LNCaP clone FGC (cell line): ENCODE data around the gene POLR1G.

Source experiments
- DNase-seq: peaks from one replicate; pipeline ENCODE4 v3.0.0-alpha.2; 2011; ENCODE audit warnings: low read depth
- H3K4me3 ChIP-seq: 2 replicates; pipeline ENCODE4 v1.5.1; 2011; ENCODE audit warnings: mild to moderate bottlenecking, low read depth, low read length, control low read depth
- TF ChIP-seq, protein P1 (sequence below): IDR thresholded peaks from 2 replicates; pipeline ENCODE4 v1.5.1; 2012; ENCODE audit warnings: mild to moderate bottlenecking; ENCODE audit not compliant: control insufficient read depth, insufficient read depth; ENCODE audit errors: extremely low read depth

POLR1G gene

DNA sequence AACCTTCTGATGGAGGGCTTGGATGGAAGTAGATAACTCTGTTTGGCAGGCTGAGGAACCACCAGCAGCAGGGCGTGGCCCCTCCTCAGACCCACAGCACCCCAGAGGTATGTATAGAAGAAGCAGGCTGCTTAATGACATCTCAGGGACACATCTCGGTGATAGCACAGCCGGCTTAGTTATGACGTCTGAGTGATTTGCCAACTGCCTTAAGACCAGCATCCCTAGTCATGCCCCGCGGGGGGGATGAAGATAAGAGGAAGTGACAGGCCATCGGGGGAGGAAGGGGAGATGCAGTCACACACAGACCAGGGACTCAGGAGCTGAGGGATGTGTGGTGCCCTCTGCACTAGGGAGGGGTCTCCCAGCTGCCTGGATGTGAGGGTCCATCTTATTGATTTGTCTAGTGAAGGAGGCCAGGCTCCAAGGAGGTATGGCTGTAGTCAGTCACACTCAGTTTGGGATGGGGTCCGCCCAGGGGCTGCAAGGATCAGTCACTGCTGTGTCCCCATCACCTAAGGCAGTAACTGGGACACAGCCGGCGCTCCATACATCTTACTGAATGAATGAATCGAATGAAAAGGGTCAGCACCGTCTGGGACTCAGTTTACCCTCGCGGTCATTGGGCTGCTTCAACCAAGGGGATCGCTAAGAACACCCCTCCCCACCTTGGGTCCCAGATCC, 36.5 kb downstream of the POLR1G start:
- TF ChIP-seq, protein P1, sequence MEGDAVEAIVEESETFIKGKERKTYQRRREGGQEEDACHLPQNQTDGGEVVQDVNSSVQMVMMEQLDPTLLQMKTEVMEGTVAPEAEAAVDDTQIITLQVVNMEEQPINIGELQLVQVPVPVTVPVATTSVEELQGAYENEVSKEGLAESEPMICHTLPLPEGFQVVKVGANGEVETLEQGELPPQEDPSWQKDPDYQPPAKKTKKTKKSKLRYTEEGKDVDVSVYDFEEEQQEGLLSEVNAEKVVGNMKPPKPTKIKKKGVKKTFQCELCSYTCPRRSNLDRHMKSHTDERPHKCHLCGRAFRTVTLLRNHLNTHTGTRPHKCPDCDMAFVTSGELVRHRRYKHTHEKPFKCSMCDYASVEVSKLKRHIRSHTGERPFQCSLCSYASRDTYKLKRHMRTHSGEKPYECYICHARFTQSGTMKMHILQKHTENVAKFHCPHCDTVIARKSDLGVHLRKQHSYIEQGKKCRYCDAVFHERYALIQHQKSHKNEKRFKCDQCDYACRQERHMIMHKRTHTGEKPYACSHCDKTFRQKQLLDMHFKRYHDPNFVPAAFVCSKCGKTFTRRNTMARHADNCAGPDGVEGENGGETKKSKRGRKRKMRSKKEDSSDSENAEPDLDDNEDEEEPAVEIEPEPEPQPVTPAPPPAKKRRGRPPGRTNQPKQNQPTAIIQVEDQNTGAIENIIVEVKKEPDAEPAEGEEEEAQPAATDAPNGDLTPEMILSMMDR = no peak
- H3K4me3 ChIP-seq = peak overlapping the region; percentile 56
- no peak for DNase-seq

DNA sequence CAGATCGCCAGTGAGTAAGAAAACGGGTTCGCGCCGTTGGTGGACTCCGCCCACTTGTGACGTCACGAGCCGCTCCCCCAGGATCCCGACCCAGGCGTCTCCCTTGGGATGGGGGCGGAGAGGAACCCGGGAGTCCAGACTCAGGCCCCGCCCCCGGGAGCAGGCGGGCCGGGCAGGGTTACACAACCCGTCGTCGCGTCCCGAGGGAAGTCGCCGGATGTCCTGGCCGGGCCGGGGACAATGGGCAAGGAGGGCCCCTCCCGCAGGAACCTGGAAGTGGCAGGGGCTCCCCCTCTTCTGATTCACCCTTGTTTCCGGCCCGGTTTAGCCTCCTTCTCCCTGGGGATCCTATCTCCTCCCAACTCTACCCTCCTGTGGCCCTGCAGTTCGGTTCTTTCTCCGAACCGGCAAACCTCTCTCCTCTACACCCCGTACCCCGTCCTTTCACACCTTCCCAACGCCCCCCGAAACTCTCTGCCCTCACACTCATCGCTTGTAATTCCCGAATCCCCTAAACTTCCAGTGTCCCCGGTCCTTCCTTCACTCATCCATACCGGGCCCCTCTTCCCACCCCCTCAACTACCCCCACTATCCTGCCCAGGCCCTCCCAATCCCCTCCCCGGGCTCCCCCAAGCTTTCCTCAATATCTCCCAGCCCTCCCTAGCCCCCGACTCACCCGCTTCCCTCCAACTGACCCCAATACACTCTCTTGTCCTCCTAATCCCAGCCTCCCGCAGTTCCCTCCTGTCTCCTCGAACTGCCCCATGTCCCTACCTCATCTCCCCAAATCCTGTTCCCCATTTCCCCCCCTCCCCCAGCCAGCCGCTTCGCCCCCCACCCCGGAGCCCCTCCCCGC, 37.2 kb downstream of the POLR1G start:
- H3K4me3 ChIP-seq = peak overlapping the region; percentile 56
- TF ChIP-seq, protein P1 = no peak
- no peak for DNase-seq

DNA sequence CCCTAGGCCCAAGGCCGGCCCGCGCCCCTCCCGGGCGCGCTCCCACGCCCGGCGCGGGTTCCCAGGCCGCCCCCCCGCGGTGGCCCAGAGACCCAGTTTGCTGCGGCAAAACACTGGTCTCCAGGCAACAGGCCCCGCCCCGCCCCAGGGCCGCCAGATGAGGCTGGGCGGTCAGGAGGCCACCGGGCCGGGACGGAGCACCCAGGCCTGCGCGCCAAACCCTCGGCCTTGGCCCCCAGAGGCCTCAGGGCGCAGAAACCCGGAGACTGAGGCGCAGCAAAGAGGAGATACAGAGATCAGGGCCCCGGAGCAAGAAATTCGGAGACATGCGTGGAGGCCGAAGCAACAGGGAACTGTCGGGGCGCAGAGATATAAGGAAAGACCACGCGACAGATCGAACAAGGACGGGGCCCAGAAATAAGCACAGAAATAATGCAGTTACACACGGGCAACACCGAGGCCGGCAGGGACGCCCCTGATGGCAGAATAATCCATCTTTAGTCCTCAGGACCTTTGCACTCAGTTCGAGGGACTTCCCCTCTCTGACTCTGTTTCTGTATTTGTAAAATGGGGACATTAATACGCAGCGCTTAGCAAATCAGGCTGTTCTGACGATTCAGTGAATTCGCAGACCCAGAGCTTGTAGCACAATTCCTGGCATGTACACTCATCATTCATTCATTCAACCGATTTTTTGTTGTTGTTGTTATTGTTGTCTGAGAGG, 38.0 kb downstream of the POLR1G start:
- TF ChIP-seq, protein P1 = no peak
- H3K4me3 ChIP-seq = peak overlapping the region; percentile 25
- no peak for DNase-seq

DNA sequence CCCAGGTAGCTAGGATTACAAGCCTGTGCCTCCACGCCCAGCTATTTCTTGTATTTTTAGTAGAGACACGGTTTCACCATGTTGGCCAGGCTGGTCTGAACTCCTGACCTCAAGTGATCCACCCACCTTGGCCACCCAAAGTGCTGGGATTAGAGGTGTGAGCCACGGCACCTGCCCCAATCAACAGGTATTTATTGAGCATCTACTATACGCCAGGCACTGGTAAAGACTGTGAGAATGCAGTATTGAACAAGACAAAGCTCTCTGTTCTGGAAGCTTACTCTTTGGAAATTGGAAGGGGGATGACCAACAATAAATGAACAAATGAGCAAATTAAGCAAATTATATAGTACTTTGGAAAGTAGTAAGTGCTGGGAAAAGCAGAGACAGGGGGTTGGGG, 38.7 kb downstream of the POLR1G start:
- TF ChIP-seq, protein P1 = no peak
- no peak for DNase-seq
- no peak overlapping the region for H3K4me3 ChIP-seq

DNA sequence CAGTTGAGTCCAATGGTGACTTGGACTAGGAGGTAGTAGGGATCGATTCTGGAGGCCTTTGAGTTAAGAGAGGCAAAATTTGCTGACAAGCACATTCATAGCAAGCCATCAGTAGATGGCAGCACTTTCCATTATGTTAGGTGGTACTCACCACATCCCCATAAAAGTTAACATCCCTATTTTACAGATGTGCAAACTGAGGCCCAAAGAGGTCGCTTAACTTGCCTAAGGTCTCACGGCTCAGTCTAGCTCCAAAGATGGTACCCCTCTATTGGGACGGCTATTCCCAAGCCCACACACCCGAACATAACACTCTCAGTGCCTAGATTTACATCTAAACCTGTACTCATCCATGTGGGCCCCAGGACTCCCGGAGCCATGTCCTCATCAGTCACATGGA, 39.9 kb downstream of the POLR1G start:
- no peak for DNase-seq
- TF ChIP-seq, protein P1 = peak; percentile 20; the same call in 1 of the 2 replicates
- H3K4me3 ChIP-seq = no peak overlapping the region

DNA sequence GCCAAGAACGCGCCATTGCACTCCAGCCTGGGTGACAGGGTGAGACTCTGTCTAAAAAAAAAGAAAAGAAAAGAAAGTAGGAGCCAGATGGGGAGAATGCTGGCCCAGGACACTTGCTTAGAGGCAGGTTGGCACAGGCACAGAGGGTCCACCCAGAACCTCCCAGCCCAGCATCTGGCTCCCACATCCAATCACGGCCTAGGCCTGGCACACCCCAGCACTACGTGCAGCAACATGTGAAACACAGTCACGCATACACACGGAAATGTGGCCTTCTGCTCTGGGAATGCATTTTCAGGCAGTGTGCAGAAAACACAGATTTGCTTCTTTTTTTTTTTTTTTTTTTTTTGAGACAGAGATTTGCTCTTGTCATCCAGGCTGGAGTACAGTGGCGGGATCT, 40.5 kb downstream of the POLR1G start:
- no peak overlapping the region for H3K4me3 ChIP-seq
- DNase-seq = no peak
- TF ChIP-seq, protein P1 = no peak
